Measurements from ENCODE around the gene ATP2B3. TPM values are rescaled to one million over a fixed set of nuclear protein-coding genes. Genes with fewer than 3 reads are reported as not detected.

The ATP2B3 gene
- total and polyA plus RNA-seq, 2 experiments from 2014 or later = 0.17 TPM; not detected in 1

DNA sequence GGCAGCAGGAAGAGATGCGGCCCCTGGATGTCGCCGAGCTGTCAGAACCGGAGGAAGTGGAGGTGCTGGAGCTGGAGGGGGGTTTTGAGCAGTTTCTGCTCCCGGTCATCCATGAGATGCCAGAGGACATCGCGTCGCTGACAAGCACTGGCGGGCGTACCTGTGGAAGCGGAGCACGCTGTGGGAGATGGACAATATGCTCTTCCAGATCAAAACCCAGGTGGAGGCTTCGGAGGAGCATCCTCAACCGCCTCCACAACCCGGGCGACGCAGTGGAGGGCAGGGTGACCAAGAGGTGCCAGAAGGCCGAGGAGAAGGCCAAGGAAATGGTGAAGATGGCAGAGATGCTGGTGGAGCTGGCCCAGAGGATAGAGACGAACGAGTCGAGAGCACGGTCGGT, 89.1 kb downstream of the ATP2B3 start (continued):
- no peak for TF ChIP-seq ZNF331 (CRISPR knock-in tag; IDR thresholded peaks at IDR 0.05; ENCODE audit: low read depth)
- no peak for TF ChIP-seq ZNF114 (CRISPR knock-in tag; IDR thresholded peaks at IDR 0.05)
- no peak for TF ChIP-seq EZH2phosphoT487 (IDR thresholded peaks at IDR 0.05; ENCODE audit: unreplicated experiment)
- no peak for TF ChIP-seq STAT1 (IDR thresholded peaks at IDR 0.05; ENCODE audit: unreplicated experiment)

DNA sequence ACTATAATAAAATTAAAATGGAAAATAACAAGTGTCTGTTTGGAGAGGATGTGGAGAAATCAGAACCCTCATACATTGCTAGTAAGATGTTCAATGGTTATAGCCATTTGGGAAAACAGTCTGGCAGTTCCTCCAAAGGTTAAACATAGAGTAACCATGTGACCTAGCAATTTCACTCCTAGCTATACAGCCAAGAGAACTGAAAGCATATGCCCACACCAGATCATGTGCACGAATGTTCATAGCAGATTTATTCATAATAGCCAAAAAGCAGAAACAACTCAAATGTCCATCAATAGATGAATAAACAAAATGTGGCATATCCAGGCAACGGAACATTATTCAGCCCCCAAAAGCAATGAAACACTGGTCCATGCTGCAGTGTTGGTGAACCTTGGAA, 90.9 kb downstream of the ATP2B3 start:
- TF ChIP-seq, protein P1, sequence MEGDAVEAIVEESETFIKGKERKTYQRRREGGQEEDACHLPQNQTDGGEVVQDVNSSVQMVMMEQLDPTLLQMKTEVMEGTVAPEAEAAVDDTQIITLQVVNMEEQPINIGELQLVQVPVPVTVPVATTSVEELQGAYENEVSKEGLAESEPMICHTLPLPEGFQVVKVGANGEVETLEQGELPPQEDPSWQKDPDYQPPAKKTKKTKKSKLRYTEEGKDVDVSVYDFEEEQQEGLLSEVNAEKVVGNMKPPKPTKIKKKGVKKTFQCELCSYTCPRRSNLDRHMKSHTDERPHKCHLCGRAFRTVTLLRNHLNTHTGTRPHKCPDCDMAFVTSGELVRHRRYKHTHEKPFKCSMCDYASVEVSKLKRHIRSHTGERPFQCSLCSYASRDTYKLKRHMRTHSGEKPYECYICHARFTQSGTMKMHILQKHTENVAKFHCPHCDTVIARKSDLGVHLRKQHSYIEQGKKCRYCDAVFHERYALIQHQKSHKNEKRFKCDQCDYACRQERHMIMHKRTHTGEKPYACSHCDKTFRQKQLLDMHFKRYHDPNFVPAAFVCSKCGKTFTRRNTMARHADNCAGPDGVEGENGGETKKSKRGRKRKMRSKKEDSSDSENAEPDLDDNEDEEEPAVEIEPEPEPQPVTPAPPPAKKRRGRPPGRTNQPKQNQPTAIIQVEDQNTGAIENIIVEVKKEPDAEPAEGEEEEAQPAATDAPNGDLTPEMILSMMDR (conservative IDR thresholded peaks at IDR 0.05; ENCODE audit: low read depth in 2 of 2) = no peak
- no peak for TF ChIP-seq ZNF114 (CRISPR knock-in tag; IDR thresholded peaks at IDR 0.05)
- no peak for TF ChIP-seq POLR2AphosphoS5 (IDR thresholded peaks at IDR 0.05; ENCODE audit: low read depth)
- TF ChIP-seq NANOG (IDR thresholded peaks at IDR 0.05; ENCODE audit: borderline replicate concordance) = no peak
- TF ChIP-seq ZNF331 (CRISPR knock-in tag; IDR thresholded peaks at IDR 0.05; ENCODE audit: low read depth) = no peak
- no peak for TF ChIP-seq JUNB (IDR thresholded peaks at IDR 0.05; ENCODE audit: unreplicated experiment)
- TF ChIP-seq, protein P2, sequence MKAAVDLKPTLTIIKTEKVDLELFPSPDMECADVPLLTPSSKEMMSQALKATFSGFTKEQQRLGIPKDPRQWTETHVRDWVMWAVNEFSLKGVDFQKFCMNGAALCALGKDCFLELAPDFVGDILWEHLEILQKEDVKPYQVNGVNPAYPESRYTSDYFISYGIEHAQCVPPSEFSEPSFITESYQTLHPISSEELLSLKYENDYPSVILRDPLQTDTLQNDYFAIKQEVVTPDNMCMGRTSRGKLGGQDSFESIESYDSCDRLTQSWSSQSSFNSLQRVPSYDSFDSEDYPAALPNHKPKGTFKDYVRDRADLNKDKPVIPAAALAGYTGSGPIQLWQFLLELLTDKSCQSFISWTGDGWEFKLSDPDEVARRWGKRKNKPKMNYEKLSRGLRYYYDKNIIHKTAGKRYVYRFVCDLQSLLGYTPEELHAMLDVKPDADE (IDR thresholded peaks at IDR 0.05) = no peak
- TF ChIP-seq, protein P3, sequence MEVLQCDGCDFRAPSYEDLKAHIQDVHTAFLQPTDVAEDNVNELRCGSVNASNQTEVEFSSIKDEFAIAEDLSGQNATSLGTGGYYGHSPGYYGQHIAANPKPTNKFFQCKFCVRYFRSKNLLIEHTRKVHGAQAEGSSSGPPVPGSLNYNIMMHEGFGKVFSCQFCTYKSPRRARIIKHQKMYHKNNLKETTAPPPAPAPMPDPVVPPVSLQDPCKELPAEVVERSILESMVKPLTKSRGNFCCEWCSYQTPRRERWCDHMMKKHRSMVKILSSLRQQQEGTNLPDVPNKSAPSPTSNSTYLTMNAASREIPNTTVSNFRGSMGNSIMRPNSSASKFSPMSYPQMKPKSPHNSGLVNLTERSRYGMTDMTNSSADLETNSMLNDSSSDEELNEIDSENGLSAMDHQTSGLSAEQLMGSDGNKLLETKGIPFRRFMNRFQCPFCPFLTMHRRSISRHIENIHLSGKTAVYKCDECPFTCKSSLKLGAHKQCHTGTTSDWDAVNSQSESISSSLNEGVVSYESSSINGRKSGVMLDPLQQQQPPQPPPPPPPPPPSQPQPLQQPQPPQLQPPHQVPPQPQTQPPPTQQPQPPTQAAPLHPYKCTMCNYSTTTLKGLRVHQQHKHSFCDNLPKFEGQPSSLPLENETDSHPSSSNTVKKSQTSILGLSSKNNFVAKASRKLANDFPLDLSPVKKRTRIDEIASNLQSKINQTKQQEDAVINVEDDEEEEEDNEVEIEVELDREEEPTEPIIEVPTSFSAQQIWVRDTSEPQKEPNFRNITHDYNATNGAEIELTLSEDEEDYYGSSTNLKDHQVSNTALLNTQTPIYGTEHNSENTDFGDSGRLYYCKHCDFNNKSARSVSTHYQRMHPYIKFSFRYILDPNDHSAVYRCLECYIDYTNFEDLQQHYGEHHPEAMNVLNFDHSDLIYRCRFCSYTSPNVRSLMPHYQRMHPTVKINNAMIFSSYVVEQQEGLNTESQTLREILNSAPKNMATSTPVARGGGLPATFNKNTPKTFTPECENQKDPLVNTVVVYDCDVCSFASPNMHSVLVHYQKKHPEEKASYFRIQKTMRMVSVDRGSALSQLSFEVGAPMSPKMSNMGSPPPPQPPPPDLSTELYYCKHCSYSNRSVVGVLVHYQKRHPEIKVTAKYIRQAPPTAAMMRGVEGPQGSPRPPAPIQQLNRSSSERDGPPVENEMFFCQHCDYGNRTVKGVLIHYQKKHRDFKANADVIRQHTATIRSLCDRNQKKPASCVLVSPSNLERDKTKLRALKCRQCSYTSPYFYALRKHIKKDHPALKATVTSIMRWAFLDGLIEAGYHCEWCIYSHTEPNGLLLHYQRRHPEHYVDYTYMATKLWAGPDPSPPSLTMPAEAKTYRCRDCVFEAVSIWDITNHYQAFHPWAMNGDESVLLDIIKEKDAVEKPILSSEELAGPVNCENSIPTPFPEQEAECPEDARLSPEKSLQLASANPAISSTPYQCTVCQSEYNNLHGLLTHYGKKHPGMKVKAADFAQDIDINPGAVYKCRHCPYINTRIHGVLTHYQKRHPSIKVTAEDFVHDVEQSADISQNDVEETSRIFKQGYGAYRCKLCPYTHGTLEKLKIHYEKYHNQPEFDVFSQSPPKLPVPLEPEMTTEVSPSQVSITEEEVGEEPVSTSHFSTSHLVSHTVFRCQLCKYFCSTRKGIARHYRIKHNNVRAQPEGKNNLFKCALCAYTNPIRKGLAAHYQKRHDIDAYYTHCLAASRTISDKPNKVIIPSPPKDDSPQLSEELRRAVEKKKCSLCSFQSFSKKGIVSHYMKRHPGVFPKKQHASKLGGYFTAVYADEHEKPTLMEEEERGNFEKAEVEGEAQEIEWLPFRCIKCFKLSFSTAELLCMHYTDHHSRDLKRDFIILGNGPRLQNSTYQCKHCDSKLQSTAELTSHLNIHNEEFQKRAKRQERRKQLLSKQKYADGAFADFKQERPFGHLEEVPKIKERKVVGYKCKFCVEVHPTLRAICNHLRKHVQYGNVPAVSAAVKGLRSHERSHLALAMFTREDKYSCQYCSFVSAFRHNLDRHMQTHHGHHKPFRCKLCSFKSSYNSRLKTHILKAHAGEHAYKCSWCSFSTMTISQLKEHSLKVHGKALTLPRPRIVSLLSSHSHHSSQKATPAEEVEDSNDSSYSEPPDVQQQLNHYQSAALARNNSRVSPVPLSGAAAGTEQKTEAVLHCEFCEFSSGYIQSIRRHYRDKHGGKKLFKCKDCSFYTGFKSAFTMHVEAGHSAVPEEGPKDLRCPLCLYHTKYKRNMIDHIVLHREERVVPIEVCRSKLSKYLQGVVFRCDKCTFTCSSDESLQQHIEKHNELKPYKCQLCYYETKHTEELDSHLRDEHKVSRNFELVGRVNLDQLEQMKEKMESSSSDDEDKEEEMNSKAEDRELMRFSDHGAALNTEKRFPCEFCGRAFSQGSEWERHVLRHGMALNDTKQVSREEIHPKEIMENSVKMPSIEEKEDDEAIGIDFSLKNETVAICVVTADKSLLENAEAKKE (CRISPR knock-in tag; IDR thresholded peaks at IDR 0.05) = no peak
- TF ChIP-seq EZH2 (IDR thresholded peaks at IDR 0.05; ENCODE audit: low read depth, unreplicated experiment) = no peak
- no peak for TF ChIP-seq CREB1 (CRISPR knock-in tag; IDR thresholded peaks at IDR 0.05; ENCODE audit: low read depth)
- TF ChIP-seq, protein P4, sequence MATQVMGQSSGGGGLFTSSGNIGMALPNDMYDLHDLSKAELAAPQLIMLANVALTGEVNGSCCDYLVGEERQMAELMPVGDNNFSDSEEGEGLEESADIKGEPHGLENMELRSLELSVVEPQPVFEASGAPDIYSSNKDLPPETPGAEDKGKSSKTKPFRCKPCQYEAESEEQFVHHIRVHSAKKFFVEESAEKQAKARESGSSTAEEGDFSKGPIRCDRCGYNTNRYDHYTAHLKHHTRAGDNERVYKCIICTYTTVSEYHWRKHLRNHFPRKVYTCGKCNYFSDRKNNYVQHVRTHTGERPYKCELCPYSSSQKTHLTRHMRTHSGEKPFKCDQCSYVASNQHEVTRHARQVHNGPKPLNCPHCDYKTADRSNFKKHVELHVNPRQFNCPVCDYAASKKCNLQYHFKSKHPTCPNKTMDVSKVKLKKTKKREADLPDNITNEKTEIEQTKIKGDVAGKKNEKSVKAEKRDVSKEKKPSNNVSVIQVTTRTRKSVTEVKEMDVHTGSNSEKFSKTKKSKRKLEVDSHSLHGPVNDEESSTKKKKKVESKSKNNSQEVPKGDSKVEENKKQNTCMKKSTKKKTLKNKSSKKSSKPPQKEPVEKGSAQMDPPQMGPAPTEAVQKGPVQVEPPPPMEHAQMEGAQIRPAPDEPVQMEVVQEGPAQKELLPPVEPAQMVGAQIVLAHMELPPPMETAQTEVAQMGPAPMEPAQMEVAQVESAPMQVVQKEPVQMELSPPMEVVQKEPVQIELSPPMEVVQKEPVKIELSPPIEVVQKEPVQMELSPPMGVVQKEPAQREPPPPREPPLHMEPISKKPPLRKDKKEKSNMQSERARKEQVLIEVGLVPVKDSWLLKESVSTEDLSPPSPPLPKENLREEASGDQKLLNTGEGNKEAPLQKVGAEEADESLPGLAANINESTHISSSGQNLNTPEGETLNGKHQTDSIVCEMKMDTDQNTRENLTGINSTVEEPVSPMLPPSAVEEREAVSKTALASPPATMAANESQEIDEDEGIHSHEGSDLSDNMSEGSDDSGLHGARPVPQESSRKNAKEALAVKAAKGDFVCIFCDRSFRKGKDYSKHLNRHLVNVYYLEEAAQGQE (IDR thresholded peaks at IDR 0.05; ENCODE audit: unreplicated experiment) = no peak
- TF ChIP-seq EZH2phosphoT487 (IDR thresholded peaks at IDR 0.05; ENCODE audit: unreplicated experiment) = no peak
- TF ChIP-seq STAT1 (IDR thresholded peaks at IDR 0.05; ENCODE audit: unreplicated experiment) = no peak
- no peak overlapping the region for H2AFZ ChIP-seq
- Mint-ChIP-seq H3K27me3 (ENCODE audit: insufficient read depth, low read depth, poor library complexity) (peaks cover 9% of the 10 kb centered on the region), H3K27ac (no peak overlapping the region), H3K36me3 (ENCODE audit: low read depth) (no peaks in the 10 kb centered on the region), H3K4me1 (no peaks in the 10 kb centered on the region), H3K4me3 (no peak overlapping the region), H3K9me3 (no peaks in the 10 kb centered on the region)
- no peak overlapping the region for H3K4me2 ChIP-seq
- H3K4me1 ChIP-seq (ENCODE audit: insufficient read depth) = no peaks in the 10 kb centered on the region
- no peaks in the 10 kb centered on the region for H4K20me1 ChIP-seq (replicated peaks; ENCODE audit: insufficient read depth)
- no peak overlapping the region for H3K4me3 ChIP-seq
- peaks cover 18% of the 10 kb centered on the region for H3K27me3 ChIP-seq (ENCODE audit: insufficient read depth)
- DNase-seq (ENCODE audit: low spot score) = no peak
- no peaks in the 10 kb centered on the region for H3K79me2 ChIP-seq (replicated peaks; ENCODE audit: insufficient read depth)
- no peaks in the 10 kb centered on the region for H3K9me2 ChIP-seq (ENCODE audit: insufficient read depth)
- H3K36me3 ChIP-seq (ENCODE audit: insufficient read depth) = no peaks in the 10 kb centered on the region
- ATAC-seq = no peak
- H3K27ac ChIP-seq (ENCODE audit: low read depth) = no peak overlapping the region
- H3F3A ChIP-seq (replicated peaks; ENCODE audit: low read depth) = no peaks in the 10 kb centered on the region

All from GM23338 (cell line).